ENCODE measurements around the gene VCP.
"Not testable (repeated sequence)": the region's sequence is repeated elsewhere in the genome, so short reads cannot be mapped to it uniquely, and the experiment has no call there.

Gene VCP

DNA sequence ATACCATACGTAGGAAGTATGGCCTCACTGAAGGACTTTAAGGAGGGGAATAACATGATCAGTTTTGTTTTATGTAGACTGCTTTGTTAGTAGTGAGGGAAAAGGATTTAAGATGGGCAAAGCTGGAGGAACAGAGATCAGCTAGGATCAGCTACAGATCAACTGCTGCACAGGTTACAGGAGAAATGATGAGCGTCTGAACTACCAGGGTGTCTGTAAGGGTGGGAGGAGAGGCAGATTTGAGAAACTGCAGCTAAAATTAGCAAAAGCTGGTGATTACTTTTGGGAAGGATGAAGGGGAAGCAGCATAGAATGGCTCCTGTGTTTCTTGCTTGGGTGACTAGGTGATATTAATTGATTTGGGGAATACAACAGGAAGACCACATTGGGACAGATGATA, 39.3 kb downstream of the VCP start:
- DNase-seq (ENCODE audit: low spot score): no peak
- no peak overlapping the region for H3K27ac ChIP-seq
- no peak overlapping the region for H3K4me3 ChIP-seq
- TF ChIP-seq, protein P1, sequence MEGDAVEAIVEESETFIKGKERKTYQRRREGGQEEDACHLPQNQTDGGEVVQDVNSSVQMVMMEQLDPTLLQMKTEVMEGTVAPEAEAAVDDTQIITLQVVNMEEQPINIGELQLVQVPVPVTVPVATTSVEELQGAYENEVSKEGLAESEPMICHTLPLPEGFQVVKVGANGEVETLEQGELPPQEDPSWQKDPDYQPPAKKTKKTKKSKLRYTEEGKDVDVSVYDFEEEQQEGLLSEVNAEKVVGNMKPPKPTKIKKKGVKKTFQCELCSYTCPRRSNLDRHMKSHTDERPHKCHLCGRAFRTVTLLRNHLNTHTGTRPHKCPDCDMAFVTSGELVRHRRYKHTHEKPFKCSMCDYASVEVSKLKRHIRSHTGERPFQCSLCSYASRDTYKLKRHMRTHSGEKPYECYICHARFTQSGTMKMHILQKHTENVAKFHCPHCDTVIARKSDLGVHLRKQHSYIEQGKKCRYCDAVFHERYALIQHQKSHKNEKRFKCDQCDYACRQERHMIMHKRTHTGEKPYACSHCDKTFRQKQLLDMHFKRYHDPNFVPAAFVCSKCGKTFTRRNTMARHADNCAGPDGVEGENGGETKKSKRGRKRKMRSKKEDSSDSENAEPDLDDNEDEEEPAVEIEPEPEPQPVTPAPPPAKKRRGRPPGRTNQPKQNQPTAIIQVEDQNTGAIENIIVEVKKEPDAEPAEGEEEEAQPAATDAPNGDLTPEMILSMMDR (IDR thresholded peaks at IDR 0.05): no peak

DNA sequence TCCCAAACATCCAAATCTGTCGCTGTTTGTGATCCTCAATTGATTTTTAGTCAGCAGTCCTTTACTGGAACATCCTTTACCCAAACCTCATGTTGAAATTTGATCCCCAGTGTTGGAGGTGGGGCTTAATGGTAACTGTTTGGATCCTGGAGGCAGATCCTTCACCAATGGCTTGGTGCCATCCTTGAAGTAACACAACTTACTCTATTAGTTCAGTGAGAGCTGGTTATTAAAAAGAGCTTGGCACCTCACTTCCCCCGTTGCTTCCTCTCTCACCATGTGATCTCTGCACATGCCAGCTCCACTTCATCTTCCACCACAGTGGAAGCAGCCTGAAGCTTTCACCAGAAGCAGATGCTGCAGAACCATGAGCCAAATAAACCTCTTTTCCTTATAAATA, 42.6 kb downstream of the VCP start:
- no peak overlapping the region for H3K4me3 ChIP-seq
- DNase-seq (ENCODE audit: low spot score): no peak
- TF ChIP-seq, protein P1 (IDR thresholded peaks at IDR 0.05): no peak
- no peak overlapping the region for H3K27ac ChIP-seq

DNA sequence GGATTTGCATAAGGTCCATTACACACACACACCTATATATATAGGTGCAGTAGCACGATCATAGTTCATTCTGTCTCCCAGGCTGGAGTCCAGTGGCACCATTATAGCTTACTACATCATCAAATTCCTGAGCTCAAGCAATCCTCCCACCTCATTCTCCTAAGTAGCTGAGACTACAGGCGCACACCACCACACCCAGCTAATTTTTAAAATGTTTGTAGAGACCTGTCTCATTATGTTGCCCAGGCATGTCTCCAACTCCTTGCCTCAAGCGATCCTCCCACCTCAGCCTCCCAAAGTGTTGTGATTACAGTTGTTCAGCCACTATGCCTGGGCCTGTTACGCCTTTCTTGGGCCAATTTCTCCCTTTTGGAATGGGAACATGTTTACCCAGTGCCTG, 43.2 kb downstream of the VCP start:
- no peak for DNase-seq (ENCODE audit: low spot score)
- Histone ChIP-seq H3K4me3 (no peak overlapping the region), H3K27ac (no peak overlapping the region)
- TF ChIP-seq, protein P1 (IDR thresholded peaks at IDR 0.05): no peak

DNA sequence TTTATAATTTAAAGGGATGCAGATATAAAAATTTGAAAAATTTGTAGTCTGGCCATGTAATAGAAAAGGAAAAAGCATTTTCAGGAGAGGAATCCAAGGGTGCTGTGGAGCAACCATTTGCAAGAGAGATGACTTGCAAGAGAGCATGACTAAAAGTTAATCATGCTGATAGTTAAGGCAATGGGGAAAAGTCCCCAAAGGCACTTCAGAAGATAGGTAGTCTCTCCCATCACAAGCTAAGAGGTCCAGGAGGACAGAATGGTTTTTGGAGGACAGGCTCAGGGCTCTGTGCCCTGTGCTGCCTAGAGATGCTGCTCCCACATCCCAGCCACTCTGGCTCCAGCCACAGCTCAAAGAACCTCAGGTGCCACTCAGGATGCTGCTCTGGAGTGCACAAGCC, 44.1 kb downstream of the VCP start:
- Histone ChIP-seq H3K27ac (no peak overlapping the region), H3K4me3 (no peak overlapping the region)
- TF ChIP-seq, protein P1 (IDR thresholded peaks at IDR 0.05): no peak
- DNase-seq (ENCODE audit: low spot score): no peak

DNA sequence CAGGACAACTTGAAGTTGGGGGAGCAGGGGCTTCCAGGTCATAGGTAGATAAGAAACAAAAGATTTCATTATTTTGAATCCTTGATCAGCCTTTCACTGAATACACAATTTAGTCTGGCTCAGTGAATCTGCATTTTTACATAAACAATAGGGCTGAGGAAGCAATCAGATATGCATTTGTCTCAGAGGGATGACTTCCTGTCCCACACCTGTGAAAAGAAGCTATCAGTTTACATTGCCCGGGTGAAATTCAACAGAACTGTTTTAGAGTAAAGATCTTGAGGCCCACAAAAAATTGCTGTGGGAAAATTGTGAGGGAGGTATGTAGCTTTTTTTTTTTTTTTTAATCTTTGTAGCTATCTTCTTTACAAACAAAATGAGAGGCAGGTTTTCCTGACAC, 44.6 kb downstream of the VCP start:
- TF ChIP-seq, protein P1 (IDR thresholded peaks at IDR 0.05): no peak
- Histone ChIP-seq H3K4me3 (no peak overlapping the region), H3K27ac (no peak overlapping the region)
- no peak for DNase-seq (ENCODE audit: low spot score)

DNA sequence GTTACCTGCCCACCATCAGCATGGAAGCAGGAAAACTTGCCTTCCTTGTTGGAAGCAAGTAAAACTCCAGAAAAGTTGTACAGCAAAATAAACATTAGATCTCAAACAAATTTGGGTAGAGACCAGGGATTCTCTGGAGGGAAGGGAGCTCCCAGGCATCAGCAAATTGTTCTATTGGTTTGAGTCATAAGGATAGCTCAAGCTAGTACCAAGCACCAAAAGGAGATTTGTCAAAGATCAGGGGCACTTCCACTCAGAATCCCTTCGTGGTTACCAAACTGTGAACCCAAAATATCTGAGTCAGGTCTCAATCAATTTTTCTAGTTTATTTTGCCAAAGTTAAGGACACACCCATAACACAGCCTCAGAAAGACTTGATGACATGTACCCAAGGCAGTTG, 45.1 kb downstream of the VCP start:
- H3K27ac ChIP-seq: no peak overlapping the region
- no peak for DNase-seq (ENCODE audit: low spot score)
- H3K4me3 ChIP-seq: no peak overlapping the region
- TF ChIP-seq, protein P1 (IDR thresholded peaks at IDR 0.05): no peak

DNA sequence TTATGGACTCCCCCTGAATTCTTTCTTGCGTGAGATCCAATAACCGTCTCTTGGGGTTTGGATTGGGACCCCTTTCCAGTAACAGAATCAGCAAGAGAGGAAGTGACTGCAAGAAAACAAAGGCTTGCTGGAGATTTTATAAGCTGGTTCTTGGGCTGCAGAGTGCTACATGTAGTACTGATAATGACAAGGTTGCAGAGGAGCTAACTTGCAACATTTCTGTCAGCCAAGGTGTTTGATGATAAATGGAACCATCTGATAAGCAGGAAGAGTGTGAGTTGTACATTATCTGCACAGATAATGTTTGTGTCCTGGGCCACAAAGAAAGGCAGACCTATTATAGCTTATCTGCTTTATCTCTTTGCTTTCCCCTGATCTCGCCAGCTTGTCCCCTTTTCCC, 45.8 kb downstream of the VCP start:
- Histone ChIP-seq H3K27ac (no peak overlapping the region), H3K4me3 (no peak overlapping the region)
- no peak for DNase-seq (ENCODE audit: low spot score)
- TF ChIP-seq, protein P1 (IDR thresholded peaks at IDR 0.05): no peak

DNA sequence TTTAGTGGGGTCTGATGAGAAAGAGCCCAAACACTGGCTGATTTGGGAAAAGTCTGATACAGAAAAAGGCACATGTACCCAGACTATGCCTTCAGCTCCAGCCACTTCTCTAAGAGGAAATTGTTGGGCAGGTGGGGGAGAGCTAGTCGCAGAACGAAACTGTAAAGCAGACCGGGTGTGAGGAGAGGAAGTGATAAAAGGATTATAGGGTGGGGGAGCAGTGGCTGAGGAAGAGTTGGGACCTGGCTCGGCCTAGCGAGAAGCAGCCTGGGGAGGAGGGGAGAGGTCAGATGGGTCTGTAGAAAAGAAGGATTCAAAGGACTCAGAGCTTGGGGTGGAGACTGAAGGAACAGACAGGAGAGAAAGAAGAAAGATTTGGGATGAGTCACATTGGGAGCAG, 49.0 kb downstream of the VCP start:
- not testable (repeated sequence) for H3K4me3 ChIP-seq; H3K27ac ChIP-seq; DNase-seq (ENCODE audit: low spot score)
